GM23338 (cell line): ENCODE results near the gene ATG7. TPM values are rescaled to one million over a fixed set of nuclear protein-coding genes. Genes with fewer than 3 reads are reported as not detected.

Source experiments
- ATAC-seq: fragments of 200-7000 bp; cut with Tn5 transposase; 3 replicates; pipeline ENCODE4 v1.9.1; 2020
- DNase-seq: peaks from one replicate; pipeline ENCODE4 v3.0.0-alpha.2; 2015; ENCODE audit warnings: low spot score
- H2AFZ ChIP-seq: fragments of 200-600 bp; sonication (generic); 2 replicates; pipeline ENCODE4 v1.8.0; 2016; ENCODE audit warnings: antibody characterized with exemption, mild to moderate bottlenecking, moderate library complexity
- H3F3A ChIP-seq: fragments of 200-600 bp; sonication (generic); replicated peaks from 2 replicates; pipeline ENCODE4 v1.8.0; 2017; ENCODE audit warnings: antibody characterized with exemption, mixed run types, low read depth
- H3K27ac ChIP-seq: fragments of 200-600 bp; sonication (generic); 2 replicates; pipeline ENCODE4 v1.6.1; 2016; ENCODE audit warnings: low read depth
- H3K27me3 ChIP-seq: fragments of 200-600 bp; sonication (generic); 2 replicates; pipeline ENCODE4 v1.8.0; 2016; ENCODE audit warnings: mild to moderate bottlenecking, mixed run types, moderate library complexity; ENCODE audit not compliant: insufficient read depth
- H3K36me3 ChIP-seq: fragments of 200-600 bp; sonication (generic); 2 replicates; pipeline ENCODE4 v1.8.0; 2016; ENCODE audit warnings: mild to moderate bottlenecking; ENCODE audit not compliant: insufficient read depth
- H3K4me1 ChIP-seq: fragments of 200-600 bp; sonication (generic); 2 replicates; pipeline ENCODE4 v1.8.0; 2016; ENCODE audit warnings: mild to moderate bottlenecking, moderate library complexity; ENCODE audit not compliant: insufficient read depth
- H3K4me2 ChIP-seq: fragments of 200-600 bp; sonication (generic); 2 replicates; pipeline ENCODE4 v1.7.1; 2017; ENCODE audit warnings: mixed run types
- H3K4me3 ChIP-seq: fragments of 200-600 bp; sonication (generic); 2 replicates; pipeline ENCODE4 v1.6.1; 2016; ENCODE audit warnings: mixed run types
- H3K79me2 ChIP-seq: fragments of 200-600 bp; sonication (generic); replicated peaks from 2 replicates; pipeline ENCODE4 v1.8.0; 2017; ENCODE audit warnings: mild to moderate bottlenecking; ENCODE audit not compliant: insufficient read depth
- H3K9me2 ChIP-seq: fragments of 200-600 bp; sonication (generic); 2 replicates; pipeline ENCODE4 v1.8.0; 2017; ENCODE audit not compliant: insufficient read depth
- H4K20me1 ChIP-seq: fragments of 200-600 bp; sonication (generic); replicated peaks from 2 replicates; pipeline ENCODE4 v1.8.0; 2017; ENCODE audit warnings: mild to moderate bottlenecking; ENCODE audit not compliant: insufficient read depth
- H3K27ac Mint-ChIP-seq: 2 replicates; pipeline ENCODE4 v1.8.0; 2020; ENCODE audit warnings: inconsistent platforms, mild to moderate bottlenecking, moderate library complexity, mixed read lengths
- H3K27me3 Mint-ChIP-seq: 3 replicates; pipeline ENCODE4 v1.8.0; 2022; ENCODE audit warnings: low read depth, mild to moderate bottlenecking, moderate library complexity, mixed read lengths, inconsistent platforms; ENCODE audit not compliant: insufficient read depth, poor library complexity
- H3K36me3 Mint-ChIP-seq: 3 replicates; pipeline ENCODE4 v1.8.0; 2021; ENCODE audit warnings: low read depth, mild to moderate bottlenecking, inconsistent platforms, moderate library complexity, mixed read lengths
- H3K4me1 Mint-ChIP-seq: 3 replicates; pipeline ENCODE4 v1.8.0; 2020; ENCODE audit warnings: mild to moderate bottlenecking, inconsistent platforms, mixed read lengths
- H3K4me3 Mint-ChIP-seq: 3 replicates; pipeline ENCODE4 v1.8.0; 2021; ENCODE audit warnings: moderate library complexity, mild to moderate bottlenecking, inconsistent platforms, mixed read lengths
- H3K9me3 Mint-ChIP-seq: 3 replicates; pipeline ENCODE4 v1.8.0; 2020; ENCODE audit warnings: moderate library complexity, mild to moderate bottlenecking, inconsistent platforms, mixed read lengths
- CREB1 ChIP-seq: fragments of 250-450 bp; sonication (Bioruptor Pico); IDR thresholded peaks from 2 replicates; pipeline ENCODE4 v1.5.0; 2020; ENCODE audit warnings: low read depth, mild to moderate bottlenecking, moderate library complexity
- STAT1 ChIP-seq: IDR thresholded peaks from one replicate; pipeline ENCODE4 v1.6.1; 2016; ENCODE audit warnings: antibody characterized with exemption; ENCODE audit not compliant: unreplicated experiment
- polyA plus RNA-seq: library from polyadenylated mRNA; unstranded; fragments of >200 nt; fragmentation: Nextera tagmentation; extraction: Ambion mirVana; gene quantifications from 2 replicates; pipeline ENCODE4 v1.2.1, GENCODE V29; 2016
- total RNA-seq: library from RNA; depleted of rRNA; stranded (reverse); fragments of >200 nt; shearing (Covaris generic); gene quantifications from 2 replicates; pipeline ENCODE4 v1.2.3, GENCODE V29; 2014
- TF ChIP-seq, protein P1 (sequence below): IDR thresholded peaks from 2 replicates; pipeline ENCODE4 v1.6.1; 2016; ENCODE audit warnings: antibody characterized with exemption

Gene ATG7
- total and polyA plus RNA-seq, 2 experiments from 2014 or later, result 16.2 to 36.7 TPM

DNA sequence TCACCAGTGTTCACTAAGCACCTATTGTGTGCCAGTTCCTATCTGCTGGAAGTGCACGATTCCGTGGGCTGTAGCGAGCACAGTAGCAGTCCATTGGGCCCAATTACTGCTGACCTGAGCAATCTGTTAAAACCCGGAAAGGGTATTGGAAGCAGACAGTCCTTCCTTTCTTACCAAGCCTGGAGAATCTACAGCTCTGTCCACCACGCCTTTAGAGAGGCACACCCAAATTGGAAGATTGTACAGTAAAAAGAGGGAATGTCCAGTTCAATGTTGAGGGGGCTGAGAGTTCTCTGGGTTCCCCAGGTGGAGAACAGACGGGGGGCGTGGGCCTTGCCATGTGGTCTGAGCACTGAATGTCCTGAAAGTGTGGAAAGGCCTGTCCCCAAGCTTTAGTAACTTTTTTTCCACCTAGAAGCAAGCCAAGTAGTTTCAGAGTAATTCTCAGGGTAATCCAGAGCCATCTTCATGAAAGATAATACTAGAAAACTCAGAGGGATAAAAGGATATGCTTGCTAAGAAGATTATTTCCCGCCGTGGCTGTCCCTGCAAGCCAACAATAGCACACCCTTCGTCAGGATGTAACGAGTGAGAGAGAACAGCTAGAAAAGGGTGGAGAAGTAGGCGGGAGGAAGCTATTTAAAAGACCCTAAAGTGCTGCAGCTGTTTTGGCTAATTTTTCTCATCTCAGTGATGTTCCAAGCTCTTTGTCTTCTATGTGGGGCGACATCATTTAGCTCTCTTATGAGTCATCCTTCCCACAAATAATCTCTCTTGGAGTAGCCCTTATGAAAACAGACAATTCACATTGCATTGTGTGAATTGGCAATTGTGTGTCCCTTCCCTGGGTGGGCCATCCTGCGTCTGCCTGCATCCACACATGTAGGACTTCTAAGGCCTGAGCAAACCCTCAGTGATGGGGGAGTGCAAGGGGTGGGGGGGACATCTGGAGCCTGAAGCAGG lies 181.0 kb downstream of the ATG7 start:
- Mint-ChIP-seq H3K36me3 (no peaks in the 10 kb centered on the region), H3K4me3 (no peak overlapping the region), H3K9me3 (no peaks in the 10 kb centered on the region), H3K27ac (no peak overlapping the region), H3K4me1 (no peaks in the 10 kb centered on the region), H3K27me3 (no peaks in the 10 kb centered on the region)
- H3K27me3 ChIP-seq, result no peaks in the 10 kb centered on the region
- H3K36me3 ChIP-seq, result no peaks in the 10 kb centered on the region
- H3K4me1 ChIP-seq, result no peaks in the 10 kb centered on the region
- H3K27ac ChIP-seq, result no peak overlapping the region
- DNase-seq, result no peak
- no peak for TF ChIP-seq CREB1 (CRISPR knock-in tag)
- H3K79me2 ChIP-seq, result no peaks in the 10 kb centered on the region
- no peak for ATAC-seq
- no peaks in the 10 kb centered on the region for H4K20me1 ChIP-seq
- H3K4me2 ChIP-seq, result no peak overlapping the region
- no peaks in the 10 kb centered on the region for H3F3A ChIP-seq
- H3K4me3 ChIP-seq, result no peak overlapping the region
- H2AFZ ChIP-seq, result no peak overlapping the region
- H3K9me2 ChIP-seq, result no peaks in the 10 kb centered on the region

DNA sequence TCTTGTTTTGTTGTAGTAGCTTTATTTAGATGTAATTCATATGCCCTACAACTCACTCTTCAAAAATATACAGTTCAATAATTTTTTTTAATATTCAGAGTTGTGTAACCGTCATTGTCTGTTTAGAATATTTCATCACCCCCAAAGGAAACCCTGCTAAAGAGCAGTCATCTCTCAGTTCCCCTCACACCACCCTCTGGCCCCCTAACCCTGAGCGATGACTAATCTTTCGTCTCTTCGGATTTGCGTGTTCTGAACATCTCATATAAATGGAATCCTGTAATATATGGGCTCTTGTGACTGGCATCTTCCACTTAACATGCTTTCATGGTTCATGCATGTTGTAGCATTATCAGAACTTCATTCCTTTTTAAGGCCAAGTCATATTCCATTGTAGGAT lies 183.8 kb downstream of the ATG7 start:
- TF ChIP-seq STAT1, result no peak
- H3F3A ChIP-seq, result no peaks in the 10 kb centered on the region
- H3K4me3 Mint-ChIP-seq, result no peak overlapping the region
- H4K20me1 ChIP-seq, result no peaks in the 10 kb centered on the region
- H3K27me3 Mint-ChIP-seq, result no peaks in the 10 kb centered on the region
- no peaks in the 10 kb centered on the region for H3K79me2 ChIP-seq
- no peaks in the 10 kb centered on the region for H3K9me3 Mint-ChIP-seq
- H3K27me3 ChIP-seq, result no peaks in the 10 kb centered on the region
- ATAC-seq (no peak), DNase-seq (no peak)
- H3K4me3 ChIP-seq, result no peak overlapping the region
- no peak overlapping the region for H3K4me2 ChIP-seq
- no peak overlapping the region for H2AFZ ChIP-seq
- H3K9me2 ChIP-seq, result no peaks in the 10 kb centered on the region
- no peaks in the 10 kb centered on the region for H3K36me3 ChIP-seq
- no peak overlapping the region for H3K27ac ChIP-seq
- H3K36me3 Mint-ChIP-seq, result no peaks in the 10 kb centered on the region
- H3K27ac Mint-ChIP-seq, result no peak overlapping the region
- no peaks in the 10 kb centered on the region for H3K4me1 ChIP-seq
- H3K4me1 Mint-ChIP-seq, result no peaks in the 10 kb centered on the region

DNA sequence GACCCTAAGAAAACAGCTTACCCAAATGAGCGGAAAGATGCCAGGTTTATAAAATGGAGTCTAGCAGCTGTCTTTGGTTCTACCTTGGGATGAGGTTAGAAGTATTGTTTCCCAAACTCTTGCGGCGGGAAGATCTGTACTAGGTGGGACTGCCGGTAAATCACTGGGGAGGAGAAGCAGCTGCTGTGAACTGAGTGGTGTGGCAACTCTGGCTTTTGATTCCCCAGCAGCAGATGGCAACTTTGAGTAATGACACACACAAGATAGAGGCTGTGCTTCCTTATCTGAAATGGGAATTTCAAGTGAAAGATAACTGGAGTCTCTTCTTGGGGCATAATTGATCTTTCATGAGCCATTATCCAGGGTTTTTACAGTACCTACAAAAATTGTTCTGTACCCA lies 184.9 kb downstream of the ATG7 start:
- Mint-ChIP-seq H3K4me1 (peaks cover under 1% of the 10 kb centered on the region), H3K27ac (no peak overlapping the region)

More for the DNA sequence above, 184.9 kb downstream of the ATG7 start:
- Histone ChIP-seq H3K36me3 (no peaks in the 10 kb centered on the region), H3K9me2 (no peaks in the 10 kb centered on the region), H3K4me3 (no peak overlapping the region), H4K20me1 (no peaks in the 10 kb centered on the region), H3K27ac (no peak overlapping the region), H3K4me1 (no peaks in the 10 kb centered on the region), H2AFZ (no peak overlapping the region), H3K79me2 (no peaks in the 10 kb centered on the region), H3K4me2 (no peak overlapping the region), H3K27me3 (no peaks in the 10 kb centered on the region), H3F3A (no peaks in the 10 kb centered on the region)
- Mint-ChIP-seq H3K9me3 (no peaks in the 10 kb centered on the region), H3K27me3 (no peaks in the 10 kb centered on the region), H3K36me3 (no peaks in the 10 kb centered on the region), H3K4me3 (no peak overlapping the region)
- TF ChIP-seq STAT1, result no peak
- TF ChIP-seq, protein P1, sequence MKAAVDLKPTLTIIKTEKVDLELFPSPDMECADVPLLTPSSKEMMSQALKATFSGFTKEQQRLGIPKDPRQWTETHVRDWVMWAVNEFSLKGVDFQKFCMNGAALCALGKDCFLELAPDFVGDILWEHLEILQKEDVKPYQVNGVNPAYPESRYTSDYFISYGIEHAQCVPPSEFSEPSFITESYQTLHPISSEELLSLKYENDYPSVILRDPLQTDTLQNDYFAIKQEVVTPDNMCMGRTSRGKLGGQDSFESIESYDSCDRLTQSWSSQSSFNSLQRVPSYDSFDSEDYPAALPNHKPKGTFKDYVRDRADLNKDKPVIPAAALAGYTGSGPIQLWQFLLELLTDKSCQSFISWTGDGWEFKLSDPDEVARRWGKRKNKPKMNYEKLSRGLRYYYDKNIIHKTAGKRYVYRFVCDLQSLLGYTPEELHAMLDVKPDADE, result no peak
- DNase-seq, result no peak
- ATAC-seq, result no peak
